Ureter (tissue), 1 donor: ENCODE data around the gene PCA3. TPM values are rescaled to one million over a fixed set of nuclear protein-coding genes. Genes with fewer than 3 reads are reported as not detected.
A peak's percentile ranks its signal among the peaks of the same experiment; 100 is the strongest.

Experiments used
- DNase-seq: peaks from one replicate; pipeline ENCODE4 v3.0.0-alpha.2; 2020; ENCODE audit warnings: low spot score
- total RNA-seq: library from RNA; stranded (reverse); gene quantifications from one replicate; pipeline ENCODE4 v1.2.4, GENCODE V29; 2023
- donor health status: DM: yes; HTN: yes; CAD: no.

Gene PCA3
- total RNA-seq, 1 donor from 2014 or later: not detected

DNA sequence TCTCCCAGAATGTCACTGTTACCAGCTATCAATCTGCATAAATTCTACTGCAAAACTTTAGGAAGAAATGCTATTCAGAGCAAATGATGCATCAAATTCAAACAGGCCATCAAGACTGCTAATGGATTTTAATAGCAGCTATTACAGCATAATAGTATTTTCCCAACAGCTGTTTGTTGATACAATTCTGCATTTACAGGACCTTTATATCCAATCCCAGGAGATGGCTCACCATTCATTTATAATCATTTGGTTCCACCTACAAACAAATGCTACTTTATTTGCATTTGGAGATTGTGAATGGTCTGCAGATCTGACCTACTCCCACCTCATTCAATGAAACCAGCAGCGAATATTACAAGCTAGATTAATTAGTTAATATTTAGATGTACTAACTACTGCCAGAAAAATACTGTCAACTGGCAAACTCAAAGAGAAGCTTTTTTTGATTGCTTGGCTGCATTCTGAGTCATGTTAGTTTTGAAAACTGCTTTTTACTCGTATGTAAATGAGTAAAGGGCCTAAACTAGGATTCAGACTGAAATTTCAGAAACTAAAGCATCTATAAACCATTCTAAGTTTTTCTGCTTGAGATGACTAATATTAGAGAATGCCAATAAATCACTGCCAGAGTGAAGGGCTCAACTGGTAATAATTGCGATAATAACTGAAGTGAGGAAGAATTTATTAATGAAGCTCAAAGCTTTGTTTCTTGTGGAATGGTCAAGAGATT is 7.1 kb upstream of the PCA3 start:
- DNase-seq: no peak

DNA sequence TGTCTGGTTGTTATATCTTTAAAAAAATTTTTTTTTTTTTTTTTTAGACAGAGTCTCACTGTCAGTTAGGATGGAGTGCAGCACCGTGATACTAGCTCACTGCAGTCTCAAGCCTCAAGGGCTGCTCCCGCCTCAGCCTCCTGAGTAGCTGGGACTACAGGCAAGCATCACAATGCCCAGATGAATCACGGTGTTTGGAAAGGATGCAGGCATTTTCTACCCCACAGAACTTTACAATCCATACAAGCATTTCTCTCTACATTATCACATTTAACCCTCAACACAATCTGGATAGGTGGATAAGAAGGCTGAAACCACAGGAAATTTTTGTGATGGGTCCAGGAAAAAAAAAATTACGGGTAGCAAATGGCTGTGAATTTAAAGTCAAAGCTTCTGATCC is 5.8 kb upstream of the PCA3 start:
- DNase-seq: no peak

DNA sequence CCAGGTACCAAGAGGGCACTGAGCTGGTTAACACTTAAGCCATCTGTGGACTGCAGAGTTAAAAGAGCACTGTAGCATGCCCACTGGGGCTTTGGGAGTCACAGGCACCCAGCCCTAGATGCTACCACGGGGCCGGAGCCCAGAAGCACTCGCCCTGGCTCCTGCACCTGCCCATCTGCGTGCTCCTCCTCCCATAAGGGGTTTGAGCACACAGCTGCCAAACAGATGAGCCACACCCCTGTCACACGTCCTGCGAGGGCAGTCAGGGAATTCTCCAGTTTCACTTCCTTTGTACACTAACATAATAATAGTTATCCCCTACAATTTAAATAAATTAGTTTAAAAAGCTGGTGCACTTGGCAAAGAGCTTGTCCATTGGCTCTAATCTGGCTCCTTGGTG is 4.5 kb upstream of the PCA3 start:
- DNase-seq: no peak

DNA sequence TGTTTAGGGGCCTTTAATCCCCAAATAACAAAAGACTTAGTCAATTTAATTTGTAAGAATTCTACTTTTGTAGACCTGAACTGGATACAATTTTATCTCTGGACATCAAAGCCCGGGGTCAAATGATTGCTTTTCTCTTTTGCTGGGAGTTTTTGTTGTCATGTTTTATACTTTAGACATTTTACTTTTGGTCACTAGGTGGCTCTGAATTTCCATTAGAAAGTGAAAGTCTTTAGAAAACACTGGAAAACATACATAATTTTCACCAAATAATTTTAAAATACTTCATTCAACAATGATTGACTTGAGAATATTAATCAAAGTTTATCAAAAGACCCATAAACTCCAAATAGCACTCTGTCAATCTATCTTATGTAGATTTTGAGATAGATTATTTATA is 2.8 kb upstream of the PCA3 start:
- DNase-seq: no peak

DNA sequence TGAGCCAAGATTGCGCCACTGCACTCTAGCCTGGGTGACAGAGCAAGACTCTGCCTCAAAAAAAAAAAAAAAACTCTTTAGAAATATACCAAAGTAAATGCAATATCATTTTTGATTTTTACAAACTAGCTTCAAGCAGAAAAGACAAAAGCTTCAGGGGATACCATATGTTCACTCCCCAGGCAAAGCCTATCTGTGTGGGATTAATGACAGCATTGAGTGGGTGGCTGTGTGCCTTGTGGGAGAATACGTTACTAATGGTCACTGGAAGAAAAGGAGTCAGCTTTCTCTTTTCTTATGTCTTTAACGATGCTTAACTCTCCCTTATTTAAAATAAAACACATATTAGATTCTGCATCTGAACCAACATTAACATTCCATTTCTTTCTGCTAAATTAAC is 1.9 kb downstream of the PCA3 start:
- DNase-seq: no peak

DNA sequence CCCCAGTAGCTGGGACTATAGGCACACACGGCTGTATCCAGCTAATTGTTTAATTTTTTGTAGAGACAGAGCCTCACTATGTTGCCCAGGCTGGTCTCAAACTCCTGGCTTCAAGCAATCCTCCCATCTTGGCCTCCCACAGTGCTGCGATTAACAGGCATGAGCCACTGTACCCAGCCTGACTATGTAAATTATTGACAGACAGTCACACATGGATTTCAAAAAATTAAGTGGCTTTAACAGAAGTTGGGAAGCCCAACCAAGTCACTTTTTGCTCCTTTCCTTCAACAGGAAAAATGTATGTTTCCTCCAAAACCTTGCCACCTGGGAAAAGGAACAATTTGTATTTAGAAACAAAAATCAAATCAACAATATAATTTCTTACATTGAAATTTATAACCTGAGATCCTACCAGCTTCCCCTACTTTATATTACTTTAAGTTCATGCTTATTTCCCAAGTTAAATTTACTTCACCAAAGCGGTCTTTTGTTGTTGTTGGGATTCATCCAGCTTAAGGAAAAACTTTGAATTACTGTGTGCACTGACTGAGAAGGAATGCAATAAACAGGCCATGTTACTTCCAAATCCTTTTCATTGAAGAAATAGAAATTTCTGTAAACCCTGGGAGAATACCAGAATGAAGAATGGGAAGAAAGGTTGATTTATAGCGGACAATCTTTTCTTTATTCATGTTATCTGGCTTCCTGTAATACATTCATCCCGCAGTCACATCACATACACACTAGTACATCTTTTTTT is 8.6 kb downstream of the PCA3 start:
- DNase-seq: no peak

DNA sequence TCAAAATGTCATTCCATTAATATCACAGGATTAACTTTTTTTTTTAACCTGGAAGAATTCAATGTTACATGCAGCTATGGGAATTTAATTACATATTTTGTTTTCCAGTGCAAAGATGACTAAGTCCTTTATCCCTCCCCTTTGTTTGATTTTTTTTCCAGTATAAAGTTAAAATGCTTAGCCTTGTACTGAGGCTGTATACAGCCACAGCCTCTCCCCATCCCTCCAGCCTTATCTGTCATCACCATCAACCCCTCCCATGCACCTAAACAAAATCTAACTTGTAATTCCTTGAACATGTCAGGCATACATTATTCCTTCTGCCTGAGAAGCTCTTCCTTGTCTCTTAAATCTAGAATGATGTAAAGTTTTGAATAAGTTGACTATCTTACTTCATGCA is 20.6 kb downstream of the PCA3 start:
- DNase-seq: no peak

DNA sequence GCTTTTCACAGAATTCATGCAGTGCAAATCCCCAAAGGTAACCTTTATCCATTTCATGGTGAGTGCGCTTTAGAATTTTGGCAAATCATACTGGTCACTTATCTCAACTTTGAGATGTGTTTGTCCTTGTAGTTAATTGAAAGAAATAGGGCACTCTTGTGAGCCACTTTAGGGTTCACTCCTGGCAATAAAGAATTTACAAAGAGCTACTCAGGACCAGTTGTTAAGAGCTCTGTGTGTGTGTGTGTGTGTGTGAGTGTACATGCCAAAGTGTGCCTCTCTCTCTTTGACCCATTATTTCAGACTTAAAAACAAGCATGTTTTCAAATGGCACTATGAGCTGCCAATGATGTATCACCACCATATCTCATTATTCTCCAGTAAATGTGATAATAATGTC is 21.3 kb downstream of the PCA3 start:
- DNase-seq: no peak

DNA sequence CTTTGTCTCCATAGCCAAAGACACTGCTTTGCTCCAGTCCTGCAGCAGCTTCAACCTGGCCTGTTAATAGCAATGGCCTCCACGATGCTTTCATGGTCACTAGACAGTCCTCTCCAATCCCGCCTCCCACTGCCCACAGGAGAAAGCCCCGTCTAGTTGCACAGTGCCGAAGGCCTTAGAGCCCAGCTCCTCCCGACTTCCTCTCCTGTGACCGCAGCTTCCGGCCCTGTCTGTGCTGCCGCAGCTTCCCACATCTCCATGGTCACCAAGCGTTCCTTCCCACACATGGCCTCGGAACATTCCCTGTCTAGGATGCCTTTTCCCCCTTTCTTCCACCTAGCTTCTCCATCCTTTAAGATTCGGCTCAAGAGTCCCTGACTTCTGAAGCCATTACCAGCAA is 23.4 kb downstream of the PCA3 start:
- no peak for DNase-seq

DNA sequence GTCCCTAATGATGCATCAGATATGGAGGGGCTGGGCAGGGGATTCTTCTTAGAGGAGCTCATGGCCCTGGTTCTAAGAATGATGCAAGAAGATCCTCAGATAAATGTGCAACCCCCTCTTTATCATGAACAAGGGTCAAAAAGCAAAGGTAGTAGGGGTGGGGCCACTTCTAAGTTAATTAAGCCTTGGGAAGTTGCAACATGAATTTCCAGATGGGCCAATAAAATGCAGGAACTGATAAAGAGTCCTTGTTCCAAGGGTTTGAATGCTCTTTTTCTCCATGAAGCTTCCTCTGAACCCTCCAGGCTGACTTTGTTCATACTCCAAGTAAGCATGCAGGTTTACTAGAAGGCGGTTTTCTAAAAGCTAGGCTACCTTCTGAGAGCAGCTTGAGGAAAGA is 25.6 kb downstream of the PCA3 start:
- no peak for DNase-seq

DNA sequence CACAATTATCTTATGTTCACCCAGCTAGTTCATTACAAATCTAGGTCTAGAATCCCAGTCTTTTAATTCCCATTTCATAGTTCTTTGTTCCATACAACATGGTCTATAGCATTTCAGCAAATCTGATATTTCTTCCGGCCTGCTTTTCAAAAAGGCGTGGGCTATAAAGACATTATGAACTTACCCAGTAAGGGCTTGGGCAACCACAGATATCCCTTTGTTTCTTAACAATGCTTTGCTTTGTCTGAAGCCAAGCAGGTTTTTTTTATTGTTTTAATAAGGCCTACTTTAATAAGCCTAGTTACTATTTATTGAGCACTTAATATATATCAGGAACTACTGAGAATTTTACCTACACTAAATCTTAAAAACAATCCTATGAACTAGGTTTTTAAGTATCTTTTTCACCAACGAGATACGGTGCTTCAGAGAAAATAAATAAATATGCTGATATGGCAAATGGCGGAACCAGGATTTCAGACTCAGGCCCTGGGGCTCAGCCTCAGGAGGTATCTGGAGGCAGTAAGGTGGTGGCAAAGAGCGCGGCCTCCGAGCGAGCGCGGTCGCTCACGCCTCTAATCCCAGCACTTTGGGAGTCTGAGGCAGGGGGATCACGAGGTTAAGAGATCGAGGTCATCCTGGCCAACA is 29.7 kb downstream of the PCA3 start:
- DNase-seq: no peak

DNA sequence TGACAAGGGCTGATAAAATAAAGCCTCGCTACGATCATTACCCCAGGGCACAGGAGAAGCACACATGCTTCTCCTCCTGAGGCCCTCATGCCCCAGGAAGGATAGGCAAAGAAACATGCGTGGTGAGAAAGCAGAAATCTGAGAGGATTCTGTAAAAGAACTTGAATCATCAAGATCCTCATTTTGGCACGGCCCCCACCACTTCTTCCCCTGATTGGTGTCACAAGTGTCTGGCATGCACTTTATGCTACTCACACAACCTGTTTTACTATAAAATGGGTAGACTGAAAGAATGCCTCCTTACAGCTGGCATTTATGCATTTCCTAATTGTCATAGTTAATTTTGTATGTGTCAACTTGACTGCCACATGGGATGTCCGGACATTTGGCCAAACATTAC is 32.1 kb downstream of the PCA3 start:
- DNase-seq: no peak

DNA sequence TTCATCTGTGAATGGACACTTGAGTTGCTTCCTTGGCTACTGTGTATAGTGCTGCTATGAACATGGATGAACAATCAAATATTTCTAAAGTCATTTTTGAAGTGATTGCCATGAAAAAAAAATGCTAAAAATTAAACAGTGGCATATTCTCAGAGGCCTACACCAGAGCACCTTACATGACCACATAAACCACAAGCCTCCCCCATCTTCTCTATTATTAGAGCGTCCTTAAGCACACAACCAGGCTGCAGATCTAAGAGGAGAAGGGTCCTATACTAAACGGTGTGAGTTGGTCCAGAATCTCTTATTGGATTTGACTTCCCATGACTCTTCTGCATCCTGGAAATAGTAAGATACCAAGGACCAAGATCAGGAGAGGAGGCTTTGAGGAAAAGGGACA is 34.3 kb downstream of the PCA3 start:
- DNase-seq: no peak

DNA sequence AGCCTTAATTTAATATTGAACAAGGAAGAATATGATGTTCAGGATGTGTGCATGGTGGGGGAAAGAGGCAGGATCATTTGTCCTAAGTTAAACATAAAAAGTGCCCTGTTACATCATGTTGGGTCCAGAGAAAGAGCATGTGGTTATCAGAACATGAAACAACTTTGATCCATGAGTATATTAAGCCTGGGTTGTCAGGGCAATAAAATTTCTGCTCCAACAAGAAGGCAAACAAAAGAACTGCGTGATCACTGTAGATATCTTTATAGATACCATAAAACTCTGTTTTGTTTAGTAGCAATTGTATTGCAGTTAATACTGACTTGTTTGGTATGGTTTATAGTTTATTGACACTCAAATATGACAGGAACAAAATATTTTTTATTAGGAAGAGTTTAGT is 35.2 kb downstream of the PCA3 start:
- no peak for DNase-seq

DNA sequence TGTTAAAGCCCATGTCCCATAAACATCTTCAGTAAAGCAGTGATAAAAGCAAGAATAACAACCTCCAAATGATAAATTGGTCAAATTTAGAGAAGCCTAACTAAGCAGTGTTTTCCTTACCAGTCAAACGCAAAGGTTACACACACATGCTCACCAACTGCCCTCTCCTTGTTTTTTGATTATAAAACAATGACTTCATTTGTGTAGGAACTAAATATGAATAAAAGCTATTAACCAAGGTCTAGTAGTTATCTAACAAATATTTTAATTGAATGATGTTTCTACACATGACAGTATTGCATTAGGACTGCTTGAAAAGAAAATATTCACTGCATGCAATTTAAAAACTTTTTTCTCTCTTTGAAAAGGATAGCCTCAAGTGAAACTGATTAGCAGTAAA is 36.7 kb downstream of the PCA3 start:
- no peak for DNase-seq

DNA sequence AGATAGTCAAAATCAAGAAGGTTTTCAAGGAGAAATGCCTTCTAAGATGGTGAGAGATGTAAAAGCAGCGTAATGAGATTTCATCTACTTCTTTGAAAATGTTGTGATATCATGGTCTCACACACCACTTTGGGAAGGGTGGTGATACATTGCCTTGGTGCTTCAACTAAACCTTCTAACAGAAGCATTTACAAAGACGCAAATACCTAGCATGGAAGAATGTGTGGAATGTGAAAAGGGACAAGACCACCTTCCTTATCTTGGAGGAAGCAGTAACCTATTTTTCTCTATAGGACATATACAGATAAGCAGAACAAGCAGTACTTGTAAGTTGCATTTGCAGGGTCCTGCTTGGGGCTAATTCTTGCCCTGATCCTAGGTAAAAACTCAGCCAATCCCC is 38.8 kb downstream of the PCA3 start:
- no peak for DNase-seq

DNA sequence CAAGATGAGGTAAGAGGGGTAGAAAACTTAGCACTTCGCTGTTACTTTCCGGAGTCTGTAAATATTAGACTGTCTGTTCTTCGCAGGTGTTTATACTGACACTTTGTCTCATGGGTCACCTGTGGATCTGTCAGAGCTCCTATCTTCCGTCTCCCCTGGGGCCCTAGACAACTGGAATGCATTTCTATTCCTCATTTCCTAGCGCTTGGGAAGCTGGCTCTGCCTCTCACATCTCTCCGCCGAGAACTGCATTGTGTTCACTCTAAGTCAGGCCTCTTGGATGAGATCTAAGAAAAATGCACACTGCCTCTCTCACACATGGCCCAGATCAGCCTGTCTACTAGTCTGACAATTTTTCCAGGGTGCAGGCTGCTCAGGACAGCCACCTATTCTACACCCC is 39.5 kb downstream of the PCA3 start:
- no peak for DNase-seq

DNA sequence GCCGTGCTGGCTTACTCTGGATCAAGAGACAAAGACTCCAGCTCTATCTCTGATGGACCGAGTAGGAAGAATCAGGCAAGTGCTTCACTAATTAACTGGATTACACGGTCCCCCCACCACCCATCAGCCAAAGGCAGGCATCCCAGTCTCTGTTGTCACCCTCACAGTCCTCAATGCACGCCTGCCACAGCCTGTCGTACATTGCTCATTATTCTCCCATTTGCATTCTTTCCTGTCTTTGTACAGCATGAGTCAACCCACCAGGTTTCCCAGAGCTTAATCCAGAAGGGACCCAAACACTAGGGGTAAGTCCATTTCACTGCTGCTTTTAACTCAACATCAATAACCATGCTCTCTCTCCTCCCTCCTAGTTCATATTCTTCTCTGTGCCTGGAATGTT is 44.4 kb downstream of the PCA3 start:
- no peak for DNase-seq

DNA sequence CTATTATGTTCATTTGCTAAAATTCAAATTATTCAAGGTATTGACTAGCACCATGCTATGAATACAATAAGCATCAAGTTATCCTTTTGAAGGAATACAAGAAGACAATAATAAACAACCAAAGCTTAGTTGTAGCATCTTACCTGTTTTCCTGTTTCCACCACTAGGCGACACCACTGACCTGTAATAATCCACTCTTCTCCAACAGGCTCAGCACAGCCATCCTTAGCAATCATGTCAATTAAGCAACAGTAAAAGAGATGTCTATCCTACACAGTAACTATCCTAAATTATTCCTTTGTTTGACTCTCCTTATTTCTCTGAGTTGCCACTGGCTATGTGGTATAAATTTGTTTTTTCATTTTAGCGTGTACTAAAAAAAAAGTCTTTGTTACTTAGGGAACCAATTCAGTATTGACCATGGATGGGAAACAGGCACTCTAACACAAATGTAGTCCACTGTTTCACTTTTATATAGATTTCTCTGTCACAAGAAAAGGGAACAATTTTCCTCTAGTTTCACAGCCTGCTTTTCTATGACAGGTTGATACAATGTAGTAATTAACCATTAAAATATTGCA is 46.2 kb downstream of the PCA3 start:
- DNase-seq: peak; percentile 58

DNA sequence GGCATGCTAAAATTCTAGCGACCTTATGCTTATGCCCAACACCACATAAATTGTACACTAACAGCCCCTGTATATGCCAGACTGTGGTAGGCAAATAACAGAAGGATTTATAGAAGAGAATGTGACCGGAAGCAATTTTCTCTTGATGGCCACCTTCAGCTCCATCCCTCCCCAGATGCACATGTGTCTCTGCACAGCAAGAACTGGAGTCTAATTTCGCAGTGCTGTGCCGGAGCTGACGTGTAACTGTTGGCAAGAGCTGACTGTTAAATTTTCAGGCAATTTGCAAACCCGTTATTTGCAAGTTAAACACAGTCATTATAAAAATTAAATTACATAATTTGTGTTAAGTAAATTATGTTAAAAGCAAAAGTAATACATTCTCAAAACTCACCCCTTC is 48.4 kb downstream of the PCA3 start:
- no peak for DNase-seq

DNA sequence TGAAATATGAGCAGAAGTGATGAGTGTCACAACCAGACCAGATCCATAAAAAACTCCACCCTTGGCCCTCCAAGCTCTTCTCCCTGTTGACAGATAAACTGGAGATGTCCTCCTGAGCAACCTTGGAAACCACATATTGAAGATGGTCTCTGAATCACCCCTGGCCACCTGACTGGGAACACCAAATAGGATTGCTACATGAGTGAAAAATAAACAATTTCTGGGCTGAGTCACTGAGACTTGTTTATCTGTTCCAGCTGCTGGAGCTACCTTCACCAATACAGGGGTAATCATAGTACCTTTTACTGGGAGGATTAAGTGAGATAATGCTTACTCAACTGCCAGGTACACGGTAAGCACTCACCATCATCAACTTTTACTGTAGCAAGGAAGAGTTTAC is 53.3 kb downstream of the PCA3 start:
- no peak for DNase-seq

DNA sequence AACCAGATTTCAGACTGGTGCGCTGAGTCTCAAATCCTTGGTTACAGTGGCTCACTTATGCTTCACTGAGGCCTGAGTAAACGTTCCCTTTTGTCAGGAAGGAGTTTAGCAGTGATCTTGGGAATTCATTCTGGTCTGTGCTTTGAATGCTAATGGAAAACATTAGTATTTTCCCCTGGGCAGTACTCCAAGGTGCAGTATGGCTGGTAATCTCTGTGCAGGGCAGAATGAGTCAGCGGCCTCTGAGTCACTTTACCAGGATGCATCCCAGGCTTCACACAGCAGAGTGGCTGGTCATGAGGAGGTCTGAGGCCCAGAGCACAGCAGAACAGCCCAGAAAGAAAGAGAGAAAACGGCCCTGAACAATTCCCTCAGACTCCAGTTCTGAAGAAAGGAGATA is 54.0 kb downstream of the PCA3 start:
- DNase-seq: peak; percentile 83

DNA sequence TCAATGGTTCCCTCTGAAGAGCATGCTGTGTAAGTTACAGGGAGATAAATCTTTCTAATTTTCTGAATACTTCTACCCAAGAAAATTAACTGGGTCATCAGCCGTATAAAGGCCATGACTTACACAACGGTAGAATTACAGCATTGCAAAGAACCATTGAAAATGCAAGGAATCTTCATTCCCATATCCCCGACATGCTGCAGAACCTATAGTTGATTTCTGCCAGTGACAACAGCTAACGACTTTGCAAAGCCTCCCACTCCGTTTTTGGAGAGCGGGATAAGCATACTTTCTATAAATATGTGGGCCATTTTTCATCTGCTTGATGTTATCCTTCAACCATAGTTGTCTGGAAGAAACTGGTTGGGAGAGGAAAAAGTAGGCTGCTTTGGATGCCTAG is 56.2 kb downstream of the PCA3 start:
- DNase-seq: no peak
